HG03039 (cell line): ENCODE data around the gene NRGN.

ENCODE experiments used
- ATAC-seq: cut with Tn5 transposase; IDR thresholded peaks from one replicate; pipeline ENCODE4 v1.9.1; 2021; ENCODE audit warnings: mild to moderate bottlenecking, moderate library complexity; ENCODE audit not compliant: unreplicated experiment

Gene NRGN

DNA sequence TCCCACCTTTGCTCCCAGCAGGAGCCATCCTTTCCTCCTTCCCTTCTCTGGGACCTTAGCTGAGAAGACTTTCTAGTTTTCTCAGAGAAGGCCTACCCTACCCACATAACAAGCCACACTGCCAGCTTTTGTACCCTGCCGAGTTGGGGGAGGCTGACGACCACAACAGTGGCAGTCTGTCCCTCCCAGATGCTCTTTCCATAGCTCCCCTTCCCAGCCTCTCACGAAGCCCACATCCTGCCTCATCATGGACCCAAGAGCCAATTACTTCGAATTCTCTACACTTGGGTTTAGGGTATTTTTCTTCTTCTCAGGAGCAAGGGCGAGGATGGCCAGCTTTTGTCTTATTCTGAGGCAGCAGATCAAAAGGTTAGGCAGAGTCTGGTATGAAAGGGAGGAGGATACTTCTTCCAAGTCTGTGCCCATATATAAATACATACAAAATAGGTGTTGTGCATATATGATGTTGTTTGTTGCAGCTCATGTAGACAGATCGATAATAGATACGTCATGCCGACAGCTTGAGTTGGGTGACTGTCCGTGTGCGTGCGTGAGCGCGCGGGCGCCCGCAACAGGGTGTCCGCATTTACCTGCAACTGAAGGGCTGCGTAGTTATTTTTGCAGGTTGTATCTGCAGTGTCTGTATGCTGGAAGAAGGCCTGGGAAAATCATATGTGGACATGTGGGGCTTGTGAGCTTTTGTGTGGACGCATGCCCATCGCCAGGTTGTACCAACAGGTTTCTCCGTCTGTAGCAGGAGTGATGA lies 846 bp upstream of the NRGN start:
- no peak for ATAC-seq

DNA sequence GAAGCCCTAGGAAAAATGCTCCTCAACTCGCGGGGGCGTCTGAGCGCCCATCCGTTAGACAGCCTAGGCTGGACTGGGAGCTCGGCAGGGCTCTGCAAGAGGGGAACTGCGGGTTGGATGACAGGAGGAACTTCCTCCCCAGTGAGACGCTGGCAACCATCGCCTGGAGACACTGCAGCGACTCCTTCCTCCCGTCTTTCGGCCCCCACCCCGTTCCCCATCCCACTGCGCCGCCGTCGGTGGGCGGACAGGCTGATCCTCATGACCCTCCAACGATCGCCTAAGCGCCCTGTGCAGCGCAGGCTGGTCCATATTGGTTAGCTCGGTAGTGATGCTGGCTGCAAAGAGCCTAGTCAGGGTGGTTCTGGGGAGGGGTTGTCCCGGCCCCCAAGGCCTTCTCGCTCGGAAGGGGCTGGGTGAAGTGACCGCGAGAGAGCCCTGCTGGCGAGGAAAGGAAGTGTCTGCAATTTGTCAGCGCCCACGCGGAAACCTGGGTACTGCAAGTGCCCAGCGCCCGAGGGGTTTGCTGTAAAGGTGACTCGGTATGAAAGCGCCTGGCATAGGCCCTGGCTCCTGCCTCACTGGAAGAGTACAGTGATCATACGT lies 638 bp downstream of the NRGN start:
- peak; percentile 32 for ATAC-seq

- no peak for ATAC-seq
Observed at GRCh38 chr11:124742555-124742954, 2.8 kb downstream of the NRGN start.

- no peak for ATAC-seq
Observed at GRCh38 chr11:124743050-124743449, 3.3 kb downstream of the NRGN start.

DNA sequence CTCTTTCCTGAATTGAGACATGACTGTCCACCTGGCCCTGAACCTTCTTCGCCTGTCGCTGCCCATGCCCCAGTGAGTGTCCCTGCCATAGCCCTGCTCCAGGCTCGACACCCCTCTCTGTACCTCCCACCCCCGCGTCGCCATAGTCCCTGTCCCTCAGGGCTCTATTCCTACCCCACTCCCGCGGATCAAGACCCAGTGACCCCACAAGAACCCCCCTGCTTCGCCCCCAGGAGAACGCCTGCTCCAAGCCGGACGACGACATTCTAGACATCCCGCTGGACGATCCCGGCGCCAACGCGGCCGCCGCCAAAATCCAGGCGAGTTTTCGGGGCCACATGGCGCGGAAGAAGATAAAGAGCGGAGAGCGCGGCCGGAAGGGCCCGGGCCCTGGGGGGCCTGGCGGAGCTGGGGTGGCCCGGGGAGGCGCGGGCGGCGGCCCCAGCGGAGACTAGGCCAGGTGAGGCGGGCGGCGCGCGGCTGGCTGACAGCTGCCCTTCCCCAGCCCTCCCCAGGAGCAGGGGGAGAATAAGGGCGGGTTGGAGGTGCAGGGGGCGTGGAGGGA lies 5.6 kb downstream of the NRGN start:
- no peak for ATAC-seq

DNA sequence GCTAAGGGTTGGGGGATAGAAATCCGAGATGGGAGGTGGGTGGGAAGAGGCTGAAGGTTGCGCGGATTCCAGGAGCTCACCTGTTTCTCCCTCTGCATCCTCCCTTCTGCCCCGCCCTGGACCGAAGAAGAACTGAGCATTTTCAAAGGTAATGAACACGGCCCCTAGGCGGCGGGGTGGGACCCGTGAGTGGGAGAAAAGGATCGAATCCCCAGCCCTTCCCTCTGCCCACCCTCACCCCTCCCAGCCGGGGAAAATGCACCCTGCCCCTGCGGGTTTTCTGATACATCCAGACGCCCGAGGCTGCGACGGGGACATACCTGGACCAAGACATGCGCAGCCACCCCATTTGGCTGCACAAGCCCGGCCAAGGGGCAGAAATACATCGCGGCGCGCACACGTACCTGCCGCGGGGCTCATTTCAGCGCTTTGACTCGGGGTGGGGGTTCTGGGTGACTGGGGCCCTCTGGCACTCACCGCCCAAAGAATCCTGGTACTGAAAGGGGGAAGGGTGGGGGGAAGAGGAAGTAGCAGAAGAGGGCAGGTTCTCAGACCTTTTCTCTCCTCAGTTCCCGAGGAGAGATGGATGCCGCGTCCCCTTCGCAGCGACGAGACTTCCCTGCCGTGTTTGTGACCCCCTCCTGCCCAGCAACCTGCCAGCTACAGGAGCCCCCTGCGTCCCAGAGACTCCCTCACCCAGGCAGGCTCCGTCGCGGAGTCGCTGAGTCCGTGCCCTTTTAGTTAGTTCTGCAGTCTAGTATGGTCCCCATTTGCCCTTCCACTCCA lies 6.3 kb downstream of the NRGN start:
- no peak for ATAC-seq

DNA sequence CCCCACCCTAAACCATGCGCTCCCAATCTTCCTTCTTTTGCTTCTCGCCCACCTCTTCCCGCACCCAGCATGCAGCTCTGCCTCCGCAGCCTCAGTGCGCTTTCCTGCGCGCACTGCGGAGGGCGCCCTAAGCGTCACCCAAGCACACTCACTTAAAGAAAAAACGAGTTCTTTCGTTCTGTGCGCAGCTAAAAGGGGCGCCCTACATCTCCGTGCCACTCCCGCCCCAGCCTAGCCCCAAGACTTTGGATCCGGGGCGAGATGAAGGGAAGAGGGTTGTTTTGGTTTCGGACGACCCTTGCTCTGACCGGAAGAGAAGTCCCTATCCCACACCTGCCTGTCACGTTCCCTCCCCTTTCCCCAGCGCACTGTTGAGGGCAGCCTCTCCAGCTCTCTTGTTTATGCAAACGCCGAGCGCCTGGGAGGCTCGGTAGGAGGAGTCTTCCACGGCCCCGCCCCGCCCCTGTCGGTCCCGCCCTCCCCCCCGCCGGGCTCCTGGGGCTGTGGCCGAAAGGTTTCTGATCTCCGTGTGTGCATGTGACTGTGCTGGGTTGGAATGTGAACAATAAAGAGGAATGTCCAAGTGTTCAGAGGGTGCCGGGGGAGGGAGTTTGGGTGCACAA lies 7.0 kb downstream of the NRGN start:
- peak; percentile 92 for ATAC-seq

DNA sequence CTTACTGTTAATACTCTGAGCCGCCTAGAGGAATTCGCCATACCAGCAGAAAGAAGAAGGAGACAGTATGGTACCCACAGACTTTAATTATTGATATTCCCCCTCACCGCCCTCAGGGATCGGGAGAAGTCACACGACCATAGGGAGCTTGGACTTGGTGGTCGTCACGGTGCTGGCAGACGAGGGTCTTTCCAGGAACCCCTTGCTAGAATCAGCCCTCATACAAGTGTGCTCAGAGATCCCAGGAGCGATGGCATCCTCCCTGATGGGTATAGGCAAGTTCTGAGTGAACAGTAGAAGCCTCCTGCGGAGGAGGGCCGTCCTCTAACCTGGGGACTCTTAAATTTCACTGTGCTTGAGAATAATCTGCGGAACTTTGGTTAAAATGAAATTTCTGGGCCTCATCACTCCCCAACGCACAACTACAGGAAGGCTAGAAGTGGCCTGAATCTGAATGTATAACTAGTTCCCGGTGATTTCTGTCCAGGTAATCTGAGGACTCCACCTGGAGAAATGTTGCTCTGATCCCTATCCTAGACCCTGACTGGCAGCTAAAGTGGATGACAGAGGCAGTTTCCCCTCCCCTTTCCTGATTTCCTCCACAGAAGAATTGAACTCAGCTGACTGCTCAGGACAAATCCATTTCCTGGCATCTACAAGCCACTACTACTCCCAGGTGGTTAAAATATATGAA lies 7.8 kb downstream of the NRGN start:
- ATAC-seq = no peak

GRCh38 chr11:124748100-124748418 lies 8.3 kb downstream of the NRGN start:
- no peak for ATAC-seq

DNA sequence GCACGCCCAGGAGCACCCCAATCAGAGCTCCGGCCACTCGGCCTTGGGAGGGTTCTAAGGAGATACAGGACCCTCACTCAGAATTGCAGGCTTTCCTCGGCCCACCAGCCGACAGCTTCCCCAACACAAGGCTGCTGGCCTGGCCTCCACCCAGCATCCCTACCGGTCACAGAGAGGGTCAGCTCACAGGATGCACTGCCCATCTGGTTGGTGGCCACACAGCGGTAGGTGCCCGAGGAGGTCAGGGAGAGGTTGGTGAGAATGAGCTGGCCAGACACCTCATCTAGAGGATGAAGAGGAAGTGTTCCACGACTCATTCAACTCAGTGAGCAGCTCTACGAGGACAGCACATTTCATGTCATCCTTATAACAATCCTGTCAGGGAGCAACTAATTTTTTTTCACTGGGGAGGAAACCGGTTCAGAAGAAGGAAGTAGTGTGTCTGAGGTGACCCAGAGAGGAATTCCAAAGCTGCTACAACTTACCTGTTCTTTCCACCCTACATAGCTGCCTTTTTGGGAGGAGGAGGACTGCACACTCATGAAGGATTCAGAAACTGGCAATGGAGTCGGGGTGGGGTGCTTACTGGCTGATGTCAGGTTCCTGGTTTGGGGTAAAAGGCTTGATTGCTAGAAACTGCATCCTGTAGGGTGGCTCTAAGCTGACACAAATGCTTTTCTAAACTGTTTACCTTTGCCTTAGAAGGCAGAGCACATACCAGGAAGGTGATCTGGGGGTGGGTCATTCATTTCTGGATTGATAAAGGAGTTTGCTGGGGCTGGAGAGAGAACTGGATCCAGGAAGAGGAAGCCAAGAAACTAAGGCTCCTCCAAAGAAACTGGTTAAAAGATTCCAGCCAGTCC lies 9.0 kb downstream of the NRGN start:
- ATAC-seq = no peak

DNA sequence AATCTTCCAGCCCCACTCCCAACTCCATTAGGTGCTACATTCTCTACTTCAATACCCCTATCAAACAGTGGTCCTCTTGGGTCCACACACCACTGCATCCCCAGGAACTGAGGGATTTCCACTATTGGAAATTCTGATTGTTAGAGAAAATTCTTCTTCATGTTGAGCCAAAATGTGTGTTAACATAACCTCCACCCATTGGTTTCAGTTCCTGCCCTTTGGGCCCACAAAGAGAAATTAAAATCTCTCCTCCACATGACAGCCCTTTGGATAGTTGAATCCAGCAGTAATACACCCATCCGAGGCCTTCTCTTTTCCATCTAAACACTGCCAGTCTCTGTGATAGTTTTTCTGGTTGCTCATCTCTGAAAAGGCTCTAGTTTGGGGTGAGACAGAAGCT lies 10.2 kb downstream of the NRGN start:
- no peak for ATAC-seq

DNA sequence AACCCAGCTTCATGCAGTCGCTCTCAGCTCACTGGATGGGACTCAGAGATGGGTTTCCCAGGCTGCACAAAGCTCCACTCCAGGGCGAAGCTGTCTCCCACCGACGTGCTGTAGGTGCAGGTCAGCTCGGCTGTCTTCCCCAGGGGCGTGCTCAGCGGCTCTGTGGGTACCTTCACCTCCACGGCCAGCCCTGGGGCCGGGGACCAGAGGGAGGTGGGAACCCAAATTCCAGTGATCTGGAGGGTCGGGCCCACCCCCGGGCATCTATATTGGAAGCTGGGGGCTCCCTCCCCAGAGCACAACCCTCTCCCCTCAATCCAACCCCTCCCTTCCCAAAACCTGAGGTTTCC lies 11.6 kb downstream of the NRGN start:
- ATAC-seq = no peak

GRCh38 chr11:124751741-124752470 lies 12.2 kb downstream of the NRGN start, which contains the start of gene VSIG2:
VSIG2 (minus strand) TSS chr11:124752255; CDS start chr11:124752137, 118 bp downstream.
- no peak for ATAC-seq

DNA sequence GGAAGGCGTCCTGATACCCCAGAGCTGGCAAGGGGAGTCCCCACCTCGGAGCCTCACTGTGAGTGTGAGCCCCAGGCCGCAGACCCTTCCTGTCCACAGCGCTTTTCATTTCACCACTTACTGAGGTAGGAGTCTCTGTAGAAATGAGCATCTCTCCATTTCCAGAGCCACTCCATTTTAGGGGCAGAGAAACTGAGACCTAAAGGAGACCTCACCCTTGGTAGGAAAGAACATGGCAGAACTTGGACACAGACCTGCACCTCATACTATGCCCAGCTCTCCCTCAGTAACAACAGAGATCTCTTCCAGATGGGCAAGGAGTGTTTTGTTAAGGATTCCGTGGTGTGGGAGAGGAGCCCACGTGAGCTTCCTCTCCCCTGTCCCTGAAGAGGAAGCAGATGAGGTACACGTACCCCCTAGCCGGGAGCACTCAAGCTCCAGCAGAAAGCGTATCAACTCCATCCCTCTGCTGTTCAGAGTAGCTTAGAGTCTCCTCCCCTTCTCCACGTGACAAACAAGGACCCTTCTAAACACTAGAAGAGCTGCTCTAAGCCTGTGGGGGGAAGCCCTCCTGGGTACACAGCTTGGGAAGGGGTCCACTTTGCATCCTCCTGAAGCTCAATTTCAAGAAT lies 12.8 kb downstream of the NRGN start:
- ATAC-seq = no peak

- ATAC-seq = no peak
Observed at GRCh38 chr11:124753205-124753604, 13.5 kb downstream of the NRGN start.

- no peak for ATAC-seq
Observed at GRCh38 chr11:124753624-124754023, 13.9 kb downstream of the NRGN start.

DNA sequence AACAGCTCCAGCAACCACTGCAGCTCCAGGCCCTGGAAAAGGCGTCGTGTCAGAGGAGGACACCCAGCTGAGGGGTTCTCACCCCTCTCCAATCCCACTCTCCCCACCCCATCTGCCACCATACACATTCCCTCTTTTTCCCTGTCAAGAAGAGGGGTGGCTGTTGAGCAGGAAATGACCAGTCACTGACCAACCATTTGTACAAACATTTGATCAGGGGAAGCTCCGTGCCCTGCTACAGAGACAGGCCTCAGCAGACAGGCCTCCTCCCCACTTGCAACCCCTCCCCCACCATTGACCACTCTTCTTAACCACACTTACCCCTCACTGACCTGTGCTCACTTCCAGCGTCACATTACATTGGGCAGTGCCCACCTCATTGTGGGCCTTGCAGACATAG lies 14.6 kb downstream of the NRGN start:
- ATAC-seq = no peak

- no peak for ATAC-seq
Observed at GRCh38 chr11:124754710-124755109, 15.0 kb downstream of the NRGN start.
